C4-2B (cell line): ENCODE measurements around the gene GYPC.
"Not testable (repeated sequence)": the region's sequence is repeated elsewhere in the genome, so short reads cannot be mapped to it uniquely, and the experiment has no call there.

ENCODE experiments used
- H3K27ac ChIP-seq: fragments of 450-650 bp; 2 replicates; pipeline ENCODE4 v1.5.1; 2017
- ZFX ChIP-seq: fragments of 450-650 bp; IDR thresholded peaks from 2 replicates; pipeline ENCODE4 v1.6.1; 2017
- TF ChIP-seq, protein P1 (sequence below): fragments of 450-650 bp; conservative IDR thresholded peaks from 2 replicates; pipeline ENCODE4 v1.5.1; 2017; ENCODE audit warnings: mild to moderate bottlenecking

The GYPC gene

DNA sequence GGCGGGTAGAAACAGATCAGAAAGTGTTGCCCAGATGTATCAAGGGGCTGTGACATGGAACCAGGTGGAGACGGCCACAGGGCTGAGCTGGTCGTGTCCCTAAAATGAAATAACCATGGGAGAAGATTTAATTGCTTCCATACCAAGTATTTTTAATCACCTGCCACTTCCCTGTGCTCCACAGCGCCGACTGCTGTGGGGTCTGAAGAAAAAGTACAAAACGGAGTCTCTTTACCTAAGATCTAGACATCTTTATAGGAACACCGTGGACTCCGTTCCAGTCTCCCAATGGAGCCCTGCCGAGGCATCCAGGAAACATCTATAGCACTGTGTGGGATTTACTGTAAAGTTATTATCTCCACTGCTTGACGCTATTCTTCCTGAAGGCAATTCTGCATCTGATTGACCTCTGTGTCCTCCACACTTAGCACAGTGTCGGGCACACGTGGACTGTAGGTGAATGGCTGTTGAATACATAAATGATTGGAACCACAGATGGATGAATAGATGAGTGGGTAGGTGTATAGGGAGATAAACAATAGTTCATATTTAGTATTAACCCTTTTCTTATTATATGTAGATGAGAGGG is 21.6 kb upstream of the GYPC start:
- TF ChIP-seq, protein P1, sequence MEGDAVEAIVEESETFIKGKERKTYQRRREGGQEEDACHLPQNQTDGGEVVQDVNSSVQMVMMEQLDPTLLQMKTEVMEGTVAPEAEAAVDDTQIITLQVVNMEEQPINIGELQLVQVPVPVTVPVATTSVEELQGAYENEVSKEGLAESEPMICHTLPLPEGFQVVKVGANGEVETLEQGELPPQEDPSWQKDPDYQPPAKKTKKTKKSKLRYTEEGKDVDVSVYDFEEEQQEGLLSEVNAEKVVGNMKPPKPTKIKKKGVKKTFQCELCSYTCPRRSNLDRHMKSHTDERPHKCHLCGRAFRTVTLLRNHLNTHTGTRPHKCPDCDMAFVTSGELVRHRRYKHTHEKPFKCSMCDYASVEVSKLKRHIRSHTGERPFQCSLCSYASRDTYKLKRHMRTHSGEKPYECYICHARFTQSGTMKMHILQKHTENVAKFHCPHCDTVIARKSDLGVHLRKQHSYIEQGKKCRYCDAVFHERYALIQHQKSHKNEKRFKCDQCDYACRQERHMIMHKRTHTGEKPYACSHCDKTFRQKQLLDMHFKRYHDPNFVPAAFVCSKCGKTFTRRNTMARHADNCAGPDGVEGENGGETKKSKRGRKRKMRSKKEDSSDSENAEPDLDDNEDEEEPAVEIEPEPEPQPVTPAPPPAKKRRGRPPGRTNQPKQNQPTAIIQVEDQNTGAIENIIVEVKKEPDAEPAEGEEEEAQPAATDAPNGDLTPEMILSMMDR = peak; percentile 84
- TF ChIP-seq ZFX = no peak
- H3K27ac ChIP-seq = no peak overlapping the region

DNA sequence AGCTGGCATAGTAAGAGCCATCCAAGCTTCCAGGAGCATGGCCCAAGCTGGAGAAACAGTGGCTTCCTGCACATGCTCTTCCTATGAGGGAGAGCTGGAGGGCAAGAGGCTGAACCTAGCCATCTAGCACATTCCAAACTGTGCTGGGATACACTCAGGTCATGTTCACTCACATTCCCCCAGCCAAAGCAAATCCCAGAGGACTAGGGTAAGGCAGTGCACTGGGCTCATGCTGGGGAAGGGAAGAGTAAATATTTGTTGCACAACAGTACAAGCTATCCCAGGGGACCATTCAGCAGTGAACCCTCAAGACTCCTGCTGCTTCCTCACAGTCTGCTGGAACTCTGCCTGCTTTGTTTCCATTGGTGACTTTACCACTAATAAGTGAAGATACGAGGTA is 20.7 kb upstream of the GYPC start:
- no peak overlapping the region for H3K27ac ChIP-seq
- TF ChIP-seq, protein P1 = no peak
- no peak for TF ChIP-seq ZFX

DNA sequence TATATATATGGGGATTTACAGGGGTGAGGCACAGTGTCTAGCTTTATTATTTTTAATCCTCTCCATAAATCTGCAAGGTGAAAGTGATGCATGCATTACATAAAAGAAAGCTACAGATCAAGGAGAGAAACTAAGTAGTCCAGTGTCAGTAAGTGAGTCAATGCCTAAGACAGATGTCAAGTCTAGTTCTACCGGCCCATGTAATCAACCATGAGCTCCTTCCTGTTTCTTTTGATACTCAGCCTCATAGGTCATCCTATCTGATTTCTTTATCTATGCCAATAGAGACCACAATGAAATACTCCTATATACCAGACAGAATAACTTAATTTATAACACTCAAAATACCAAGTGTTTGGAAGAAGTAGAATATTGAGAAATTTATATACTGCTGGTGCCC is 20.2 kb upstream of the GYPC start:
- H3K27ac ChIP-seq = no peak overlapping the region
- TF ChIP-seq ZFX = no peak
- TF ChIP-seq, protein P1 = no peak

DNA sequence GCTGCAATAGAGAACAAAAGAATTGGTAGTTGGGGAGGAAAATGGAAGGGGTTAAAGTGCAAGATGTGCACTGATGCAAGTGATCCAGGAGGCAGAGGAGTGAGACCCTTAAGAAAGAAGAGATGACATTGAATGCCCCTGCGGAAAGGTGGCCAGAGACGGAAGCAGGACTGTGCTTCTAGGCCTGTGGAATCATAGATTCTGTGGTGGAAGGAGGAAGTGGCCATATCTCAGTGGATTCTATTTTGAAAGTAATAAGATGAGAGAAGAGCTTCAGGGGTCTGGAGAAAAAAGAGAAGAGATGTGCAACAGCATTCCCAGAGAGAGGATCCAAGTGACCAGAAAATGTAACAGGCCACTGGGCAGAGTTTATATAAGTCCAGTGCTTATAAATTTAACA is 18.6 kb upstream of the GYPC start:
- TF ChIP-seq, protein P1 = no peak
- no peak for TF ChIP-seq ZFX
- H3K27ac ChIP-seq = no peak overlapping the region

DNA sequence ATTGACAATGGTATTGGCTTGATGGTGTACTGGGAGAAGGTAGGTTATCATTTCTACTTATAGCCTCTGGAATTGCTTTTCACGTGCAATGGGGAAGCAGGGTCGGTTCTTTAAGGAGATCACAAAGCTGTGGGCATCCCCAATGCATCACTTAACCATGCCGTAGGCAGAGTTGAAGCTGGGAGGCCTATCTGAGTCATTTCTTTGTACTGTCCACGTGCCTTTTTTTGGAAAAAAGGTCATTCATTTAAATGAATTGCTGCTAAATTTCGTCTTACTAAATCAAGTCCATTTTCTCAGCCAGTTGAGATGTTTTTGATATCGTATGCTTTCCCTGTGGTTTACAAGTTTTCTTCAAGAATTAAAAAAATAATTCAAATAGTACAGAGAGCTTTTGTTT is 17.2 kb upstream of the GYPC start:
- no peak overlapping the region for H3K27ac ChIP-seq
- no peak for TF ChIP-seq ZFX
- TF ChIP-seq, protein P1 = no peak

DNA sequence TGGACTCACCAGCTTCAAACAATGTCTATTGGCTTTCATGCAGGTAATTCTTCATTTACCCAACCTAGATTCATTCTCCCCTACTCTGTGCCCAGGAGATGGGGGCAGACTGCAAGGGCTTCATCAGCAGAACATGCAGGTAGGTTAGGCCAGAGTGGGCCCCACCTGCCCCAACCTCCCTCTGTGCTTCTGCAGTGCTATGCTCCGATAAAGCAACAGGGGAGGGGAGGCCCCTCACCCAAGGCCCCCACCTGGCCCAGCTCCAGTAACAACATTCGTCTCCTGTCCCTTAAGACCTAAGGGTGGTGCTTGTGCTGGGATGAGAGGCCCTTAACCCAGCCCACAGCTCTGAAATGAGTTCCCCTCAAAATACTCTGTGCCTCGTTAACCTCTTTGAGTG is 16.7 kb upstream of the GYPC start:
- TF ChIP-seq ZFX = no peak
- TF ChIP-seq, protein P1 = no peak
- H3K27ac ChIP-seq = no peak overlapping the region

DNA sequence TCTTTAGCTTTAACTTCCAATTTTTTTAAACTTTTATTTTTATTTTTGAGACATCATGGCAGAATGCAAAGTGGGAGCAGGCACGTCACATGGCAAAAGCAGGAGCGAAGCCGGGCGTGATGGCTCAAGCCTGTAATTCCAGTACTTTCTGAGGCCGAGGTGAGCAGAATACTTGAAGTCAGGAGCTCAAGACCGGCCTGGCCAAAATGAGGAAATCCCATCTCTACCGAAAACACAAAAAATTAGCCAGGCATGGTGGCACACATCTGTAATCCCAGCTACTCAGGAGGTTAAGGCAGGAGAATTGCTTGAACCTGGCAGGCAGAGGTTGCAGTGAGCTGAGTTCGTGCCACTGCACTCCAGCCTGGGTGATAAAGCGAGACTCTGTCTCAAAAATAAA is 14.7 kb upstream of the GYPC start:
- not testable (repeated sequence) for H3K27ac ChIP-seq

DNA sequence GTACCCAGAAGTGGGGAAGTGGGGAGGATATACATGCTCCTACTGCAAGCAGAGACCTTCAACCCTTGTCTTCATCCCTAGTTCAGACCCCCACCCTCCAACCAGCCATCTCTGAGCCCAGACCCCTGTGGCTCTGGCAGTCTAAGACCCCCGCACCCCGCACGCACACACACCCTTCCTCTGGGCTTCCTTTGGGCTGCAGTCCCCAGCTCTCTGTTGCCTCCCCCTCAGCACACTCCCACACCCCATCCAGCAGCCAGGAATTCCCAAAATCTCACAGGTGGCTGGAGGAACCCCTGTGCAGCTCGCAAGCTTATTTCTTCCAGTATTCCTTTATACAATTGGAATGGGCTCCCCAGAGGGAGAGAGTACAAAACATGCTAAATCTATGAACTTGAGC is 13.9 kb upstream of the GYPC start:
- TF ChIP-seq, protein P1 = no peak
- no peak for TF ChIP-seq ZFX
- no peak overlapping the region for H3K27ac ChIP-seq
